WTC11 (cell line): ENCODE measurements around the gene SLC22A8.

Experiments
- CTCF ChIP-seq: fragments of 200-600 bp; IDR thresholded peaks from 2 replicates; pipeline ENCODE4 v1.8.0; 2022; ENCODE audit warnings: antibody characterized with exemption
- E2F5 ChIP-seq: sonication (generic); formaldehyde crosslinking; IDR thresholded peaks from 2 replicates; pipeline ENCODE4 v1.8.1; 2022; ENCODE audit warnings: mild to moderate bottlenecking, moderate library complexity, missing genetic modification reagents
- ESRRA ChIP-seq: sonication (generic); formaldehyde crosslinking; IDR thresholded peaks from 2 replicates; pipeline ENCODE4 v1.8.1; 2022; ENCODE audit warnings: mild to moderate bottlenecking, missing genetic modification reagents, borderline replicate concordance
- FOXK1 ChIP-seq: sonication (generic); formaldehyde crosslinking; IDR thresholded peaks from 2 replicates; pipeline ENCODE4 v1.8.0; 2022; ENCODE audit warnings: mild to moderate bottlenecking, moderate library complexity, missing genetic modification reagents
- MAX ChIP-seq: sonication (generic); formaldehyde crosslinking; IDR thresholded peaks from 2 replicates; pipeline ENCODE4 v1.8.0; 2022; ENCODE audit warnings: mild to moderate bottlenecking, missing genetic modification reagents
- ZBTB21 ChIP-seq: sonication (generic); formaldehyde crosslinking; IDR thresholded peaks from 2 replicates; pipeline ENCODE4 v1.8.1; 2023; ENCODE audit warnings: mild to moderate bottlenecking, missing genetic modification reagents, borderline replicate concordance

- TF ChIP-seq CTCF = no peak
- no peak for TF ChIP-seq MAX (CRISPR knock-in tag)
- TF ChIP-seq E2F5 (CRISPR knock-in tag) = no peak
- no peak for TF ChIP-seq FOXK1 (CRISPR knock-in tag)
- no peak for TF ChIP-seq ZBTB21 (CRISPR knock-in tag)
- no peak for TF ChIP-seq ESRRA (CRISPR knock-in tag)
Observed at GRCh38 chr11:63017306-63017974, 1.8 kb upstream of the SLC22A8 start.
